GM13977 (cell line): ENCODE results near the gene IL22RA1.

Experiments
- DNase-seq: peaks from one replicate; pipeline ENCODE4 v3.0.0; 2012; ENCODE audit warnings: low spot score
- in situ Hi-C: fragments of 300-500 bp; cut with MboI; formaldehyde crosslinking; loops from one replicate; pipeline ENCODE4 v1.12.0; 2022; ENCODE audit warnings: low sequenced_read_pairs, low pct_unique_long_range_greater_than_20kb, mixed read lengths, inconsistent platforms; ENCODE audit not compliant: unreplicated experiment
- TF ChIP-seq, protein P1 (sequence below): IDR thresholded peaks from 2 replicates; pipeline ENCODE4 v1.5.1; 2012; ENCODE audit warnings: mild to moderate bottlenecking, control low read depth; ENCODE audit not compliant: insufficient read depth; ENCODE audit errors: extremely low read depth, missing control alignments

IL22RA1 gene

GRCh38 chr1:24108334-24109165, 34.4 kb downstream of the IL22RA1 start:
- in situ Hi-C loops = no loop called here
- DNase-seq = no peak
- TF ChIP-seq, protein P1, sequence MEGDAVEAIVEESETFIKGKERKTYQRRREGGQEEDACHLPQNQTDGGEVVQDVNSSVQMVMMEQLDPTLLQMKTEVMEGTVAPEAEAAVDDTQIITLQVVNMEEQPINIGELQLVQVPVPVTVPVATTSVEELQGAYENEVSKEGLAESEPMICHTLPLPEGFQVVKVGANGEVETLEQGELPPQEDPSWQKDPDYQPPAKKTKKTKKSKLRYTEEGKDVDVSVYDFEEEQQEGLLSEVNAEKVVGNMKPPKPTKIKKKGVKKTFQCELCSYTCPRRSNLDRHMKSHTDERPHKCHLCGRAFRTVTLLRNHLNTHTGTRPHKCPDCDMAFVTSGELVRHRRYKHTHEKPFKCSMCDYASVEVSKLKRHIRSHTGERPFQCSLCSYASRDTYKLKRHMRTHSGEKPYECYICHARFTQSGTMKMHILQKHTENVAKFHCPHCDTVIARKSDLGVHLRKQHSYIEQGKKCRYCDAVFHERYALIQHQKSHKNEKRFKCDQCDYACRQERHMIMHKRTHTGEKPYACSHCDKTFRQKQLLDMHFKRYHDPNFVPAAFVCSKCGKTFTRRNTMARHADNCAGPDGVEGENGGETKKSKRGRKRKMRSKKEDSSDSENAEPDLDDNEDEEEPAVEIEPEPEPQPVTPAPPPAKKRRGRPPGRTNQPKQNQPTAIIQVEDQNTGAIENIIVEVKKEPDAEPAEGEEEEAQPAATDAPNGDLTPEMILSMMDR = no peak

DNA sequence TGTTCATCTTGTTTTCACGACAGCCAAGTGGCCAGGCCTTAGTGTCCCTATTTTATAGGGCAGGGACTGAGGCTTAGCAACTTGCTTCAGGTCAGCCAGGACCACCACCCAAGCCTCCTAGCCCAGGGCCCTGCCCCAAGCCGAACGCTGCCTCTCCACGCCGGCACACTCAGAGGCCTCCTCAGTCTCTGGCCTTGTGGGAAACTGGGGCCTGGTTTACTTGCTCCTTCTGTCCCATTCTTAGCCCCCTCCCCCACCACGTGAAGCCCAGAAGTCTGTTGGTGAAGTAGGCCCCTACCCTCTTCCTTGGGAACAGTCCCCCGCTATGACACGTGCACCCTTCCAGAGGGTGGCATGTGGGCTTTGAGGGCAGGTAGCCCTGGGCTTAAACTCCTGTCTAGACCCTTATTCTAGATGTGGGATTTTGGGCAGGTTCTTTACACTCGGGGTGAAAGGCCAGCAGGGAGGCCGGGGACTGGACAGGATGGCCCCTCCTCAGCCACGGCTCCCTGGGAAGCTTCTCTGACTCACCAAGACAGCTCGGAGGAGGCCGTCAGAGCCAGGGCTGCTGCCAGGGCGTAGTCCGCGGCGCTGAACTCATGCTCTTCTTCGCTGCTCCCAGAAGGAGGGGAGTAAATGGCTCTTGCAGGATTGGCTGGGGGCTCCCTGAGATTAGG, 35.3 kb downstream of the IL22RA1 start:
- in situ Hi-C loops = no loop called here

DNA sequence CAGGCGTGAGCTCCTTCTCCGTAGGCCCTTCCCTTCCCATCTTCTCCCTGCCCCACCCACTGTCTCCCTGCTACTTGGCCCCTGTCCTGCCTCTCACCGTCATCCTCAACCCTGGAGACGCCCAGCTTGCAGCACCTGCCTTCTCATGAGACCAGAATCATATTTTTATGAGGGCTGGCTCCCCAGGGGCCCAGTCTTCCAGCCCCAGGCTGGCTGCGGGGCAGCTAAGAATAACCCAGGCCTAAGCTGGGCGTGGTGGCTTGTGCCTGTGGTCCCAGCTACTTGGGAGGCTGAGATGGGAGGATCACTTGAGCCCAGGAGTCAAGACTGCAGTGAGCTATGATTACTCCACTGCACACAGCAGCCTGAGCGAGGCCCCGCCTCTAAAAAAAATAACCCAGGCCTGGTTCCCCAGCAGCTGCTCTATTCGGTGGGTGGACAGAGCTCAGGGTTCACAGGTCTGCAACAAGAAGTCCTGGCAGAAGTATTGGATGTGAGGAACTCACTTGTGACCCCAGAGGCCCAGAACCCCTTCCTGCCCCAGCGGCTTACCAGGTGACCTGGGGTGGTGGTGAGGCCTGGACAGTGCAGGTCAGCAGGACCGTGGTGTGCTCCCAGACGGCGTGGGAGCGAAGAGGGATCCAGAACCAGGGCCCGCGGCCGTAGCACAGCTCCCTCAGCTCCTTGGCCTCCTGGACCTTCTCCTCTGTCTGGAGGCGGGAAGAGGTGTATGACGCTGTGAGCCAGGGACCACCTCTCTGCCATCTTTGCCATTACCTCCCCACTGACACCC, 37.4 kb downstream of the IL22RA1 start:
- in situ Hi-C loops = no loop called here
- TF ChIP-seq, protein P1 = no peak
- no peak for DNase-seq

More for the DNA sequence above, 35.3 kb downstream of the IL22RA1 start:
- TF ChIP-seq, protein P1 = no peak
- DNase-seq = no peak

GRCh38 chr1:24104854-24105253, 38.1 kb downstream of the IL22RA1 start:
- in situ Hi-C loops = no loop called here
- TF ChIP-seq, protein P1 = no peak

GRCh38 chr1:24103879-24104278, 39.1 kb downstream of the IL22RA1 start:
- TF ChIP-seq, protein P1 = no peak
- in situ Hi-C loops = no loop called here
- no peak for DNase-seq

More at GRCh38 chr1:24104854-24105253, 38.1 kb downstream of the IL22RA1 start:
- DNase-seq = no peak

DNA sequence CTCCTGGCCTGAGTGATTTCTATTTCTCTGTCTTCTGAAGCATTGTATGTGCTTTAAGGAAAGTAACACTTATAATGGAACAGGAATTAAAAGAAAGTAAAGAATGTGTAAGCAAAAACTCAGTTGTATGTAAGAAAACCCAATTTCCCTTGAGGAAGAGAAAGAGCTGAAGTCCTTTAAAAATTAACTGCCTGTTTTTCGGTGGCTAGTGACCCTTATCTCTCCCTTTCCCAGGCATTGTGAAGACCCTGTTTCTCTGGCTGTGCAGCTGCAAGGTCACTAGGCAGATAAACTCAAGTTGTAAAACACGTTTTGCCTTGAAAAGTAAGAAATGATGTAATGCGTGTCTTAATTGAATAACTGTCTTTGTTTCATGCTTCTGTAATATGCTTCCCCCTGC, 39.5 kb downstream of the IL22RA1 start:
- in situ Hi-C loops = no loop called here
- TF ChIP-seq, protein P1 = no peak

More for the DNA sequence above, 39.5 kb downstream of the IL22RA1 start:
- DNase-seq = no peak
